Endothelial cell of umbilical vein (primary cell): ENCODE results near the gene CLSTN2. TPM values are rescaled to one million over a fixed set of nuclear protein-coding genes. Genes with fewer than 3 reads are reported as not detected.

Source experiments
- BruUV-seq: library from RNA; stranded (reverse); fragments of 400-500 nt; replicated peaks from 2 replicates; lab custom pipeline; 2021; lab: Mats Ljungman, UMichigan
- CTCF ChIA-PET: fragments of 300-600, 350-600 bp; sonication (Branson Sonifier 250); formaldehyde crosslinking; loops from one replicate; lab custom pipeline; 2021; ENCODE audit warnings: antibody characterized with exemption, inconsistent platforms; lab: Charles Lee
- POLR2A ChIA-PET: fragments of 300-600, 350-600 bp; sonication (Branson Sonifier 250); formaldehyde crosslinking; loops from one replicate; lab custom pipeline; 2021; ENCODE audit warnings: antibody characterized with exemption, inconsistent platforms; lab: Charles Lee
- DNase-seq: peaks from one replicate; pipeline ENCODE4 v3.0.0-alpha.2; 2011; ENCODE audit warnings: low read depth, low spot score
- FAIRE-seq: peaks from 2 replicates; lab custom pipeline; 2011; peaks lifted over from hg19 to GRCh38; lab: Jason Lieb, UNC
- H2AFZ ChIP-seq: 2 replicates; pipeline ENCODE4 v1.6.0; 2012; ENCODE audit warnings: low read depth, low read length, control low read depth, inconsistent platforms
- H3K27ac ChIP-seq: 2 replicates; pipeline ENCODE4 v1.5.1; 2011; ENCODE audit warnings: low read depth, mild to moderate bottlenecking, control low read depth, low read length, moderate library complexity; ENCODE audit not compliant: insufficient read depth
- H3K27me3 ChIP-seq, 2 experiments: 2 replicates each; pipeline versions ENCODE4 v1.6.0 to v1.6.1; 2011; ENCODE audit warnings: low read length in 2 of 2, mixed read lengths in 1 of 2; ENCODE audit not compliant: control insufficient read depth in 2 of 2, insufficient read depth in 2 of 2
- H3K36me3 ChIP-seq, 2 experiments: 2 replicates in 1 of 2; 3 replicates in 1 of 2; pipeline ENCODE4 v1.5.1; 2011; ENCODE audit warnings: low read length in 2 of 2, mild to moderate bottlenecking in 1 of 2, moderate library complexity in 1 of 2; ENCODE audit not compliant: control insufficient read depth in 2 of 2, insufficient read depth in 2 of 2; ENCODE audit errors: extremely low read depth in 1 of 2
- H3K4me1 ChIP-seq: 3 replicates; pipeline ENCODE4 v1.5.1; 2011; ENCODE audit warnings: mild to moderate bottlenecking, low read length; ENCODE audit not compliant: control insufficient read depth, insufficient read depth; ENCODE audit errors: extremely low read depth
- H3K4me2 ChIP-seq: 2 replicates; pipeline ENCODE4 v1.6.1; 2011; ENCODE audit warnings: low read length, control low read depth, mixed read lengths; ENCODE audit not compliant: insufficient read depth
- H3K4me3 ChIP-seq, 3 experiments: fragments of 200-600 bp in 1 of 3; sonication (generic), shearing (Covaris generic) in 1 of 3; replicated peaks in 1 of 3; 2 replicates each; pipeline ENCODE4 v1.5.1; 2011 to 2016; ENCODE audit warnings: control low read depth in 3 of 3, low read length in 3 of 3, mild to moderate bottlenecking in 2 of 3, inconsistent platforms in 1 of 3, low read depth in 1 of 3, moderate library complexity in 1 of 3; ENCODE audit not compliant: insufficient read depth in 1 of 3
- H3K79me2 ChIP-seq: 2 replicates; pipeline ENCODE4 v1.6.0; 2012; ENCODE audit warnings: low read length, inconsistent platforms; ENCODE audit not compliant: control insufficient read depth, insufficient read depth
- H3K9ac ChIP-seq: replicated peaks from 2 replicates; pipeline ENCODE3; 2011; ENCODE audit warnings: low read length, control low read depth; ENCODE audit not compliant: insufficient read depth; ENCODE audit errors: extremely low read depth
- H3K9me1 ChIP-seq: replicated peaks from 3 replicates; pipeline ENCODE4 v1.6.0; 2011; ENCODE audit warnings: mild to moderate bottlenecking, low read length; ENCODE audit not compliant: control insufficient read depth, insufficient read depth; ENCODE audit errors: extremely low read depth
- H3K9me3 ChIP-seq: replicated peaks from 2 replicates; pipeline ENCODE4 v1.5.1; 2012; ENCODE audit warnings: low read length, inconsistent platforms; ENCODE audit not compliant: control insufficient read depth, insufficient read depth
- H4K20me1 ChIP-seq: replicated peaks from 2 replicates; pipeline ENCODE3; 2011; ENCODE audit warnings: mild to moderate bottlenecking, low read length; ENCODE audit not compliant: control insufficient read depth, insufficient read depth; ENCODE audit errors: extremely low read depth
- EZH2 ChIP-seq: IDR thresholded peaks from 2 replicates; pipeline ENCODE4 v1.6.1; 2012; ENCODE audit warnings: borderline replicate concordance, low read depth, mild to moderate bottlenecking, moderate library complexity, low read length, inconsistent platforms; ENCODE audit not compliant: severe bottlenecking
- FOS ChIP-seq: IDR thresholded peaks from 2 replicates; pipeline ENCODE4 v1.6.1; 2011; ENCODE audit warnings: mild to moderate bottlenecking, low read length, moderate library complexity, borderline replicate concordance; ENCODE audit not compliant: insufficient read depth
- GATA2 ChIP-seq: IDR thresholded peaks from 2 replicates; pipeline ENCODE4 v1.7.0; 2011; ENCODE audit warnings: low read depth, mild to moderate bottlenecking, moderate library complexity, mixed read lengths, low read length; ENCODE audit not compliant: insufficient read length, insufficient read depth
- JUN ChIP-seq: IDR thresholded peaks from 2 replicates; pipeline ENCODE4 v1.6.1; 2011; ENCODE audit warnings: borderline replicate concordance, low read depth; ENCODE audit not compliant: insufficient read length, insufficient read depth
- MYC ChIP-seq: IDR thresholded peaks from one replicate; pipeline ENCODE4 v1.6.1; 2011; ENCODE audit warnings: mild to moderate bottlenecking, low read depth, low read length
- POLR2A ChIP-seq: IDR thresholded peaks from 2 replicates; pipeline ENCODE4 v1.6.1; 2012; ENCODE audit warnings: low read depth, mild to moderate bottlenecking, control low read depth, low read length
- POLR2AphosphoS5 ChIP-seq: IDR thresholded peaks from 2 replicates; pipeline ENCODE4 v1.6.1; 2012; ENCODE audit warnings: low read depth, mild to moderate bottlenecking, control low read depth, low read length, moderate library complexity; ENCODE audit not compliant: insufficient read depth
- dilution Hi-C: fragments of 300-500 bp; cut with MboI; formaldehyde crosslinking; loops from one replicate; pipeline ENCODE4 v1.15.0; 2019; ENCODE audit warnings: low sequenced_read_pairs; ENCODE audit not compliant: extremely low pct_ligation_motif_present
- intact Hi-C: fragments of 100-400 bp; cut with micrococcal nuclease; formaldehyde crosslinking; loops from one replicate; pipeline ENCODE4 v1.10.0; 2022
- polyA plus RNA-seq, 4 experiments: library from polyadenylated mRNA; depleted of rRNA in 3 of 4; stranded (reverse) in 3 of 4; unstranded in 1 of 4; fragments of >200 nt; gene quantifications; 2 replicates each; pipeline versions ENCODE4 v1.2.1 to v1.2.3, GENCODE V29; 2011 to 2012; ENCODE audit warnings: missing spikeins in 1 of 4
- total RNA-seq: library from RNA; stranded (reverse); gene quantifications from 2 replicates; pipeline ENCODE4 v1.2.3, GENCODE V29; 2021
- TF ChIP-seq, protein P1 (sequence below), 2 donors: IDR thresholded peaks; 1 replicate in 1 of 2; 2 replicates in 1 of 2; pipeline ENCODE4 v1.5.1; 2011; ENCODE audit warnings: low read length in 2 of 2, mild to moderate bottlenecking in 2 of 2, moderate library complexity in 2 of 2, control low read depth in 1 of 2, inconsistent platforms in 1 of 2, low read depth in 1 of 2; ENCODE audit not compliant: insufficient read depth in 1 of 2; ENCODE audit errors: extremely low read depth in 1 of 2
- TF ChIP-seq, protein P2 (sequence below): IDR thresholded peaks from 2 replicates; pipeline ENCODE4 v1.6.1; 2011; ENCODE audit not compliant: insufficient read depth, insufficient read length

Gene CLSTN2
- total and polyA plus RNA-seq, 2 donors (not counting 3 experiments of a cell fraction or from before 2014, with no cell fraction given): 0.26 to 0.38 TPM

DNA sequence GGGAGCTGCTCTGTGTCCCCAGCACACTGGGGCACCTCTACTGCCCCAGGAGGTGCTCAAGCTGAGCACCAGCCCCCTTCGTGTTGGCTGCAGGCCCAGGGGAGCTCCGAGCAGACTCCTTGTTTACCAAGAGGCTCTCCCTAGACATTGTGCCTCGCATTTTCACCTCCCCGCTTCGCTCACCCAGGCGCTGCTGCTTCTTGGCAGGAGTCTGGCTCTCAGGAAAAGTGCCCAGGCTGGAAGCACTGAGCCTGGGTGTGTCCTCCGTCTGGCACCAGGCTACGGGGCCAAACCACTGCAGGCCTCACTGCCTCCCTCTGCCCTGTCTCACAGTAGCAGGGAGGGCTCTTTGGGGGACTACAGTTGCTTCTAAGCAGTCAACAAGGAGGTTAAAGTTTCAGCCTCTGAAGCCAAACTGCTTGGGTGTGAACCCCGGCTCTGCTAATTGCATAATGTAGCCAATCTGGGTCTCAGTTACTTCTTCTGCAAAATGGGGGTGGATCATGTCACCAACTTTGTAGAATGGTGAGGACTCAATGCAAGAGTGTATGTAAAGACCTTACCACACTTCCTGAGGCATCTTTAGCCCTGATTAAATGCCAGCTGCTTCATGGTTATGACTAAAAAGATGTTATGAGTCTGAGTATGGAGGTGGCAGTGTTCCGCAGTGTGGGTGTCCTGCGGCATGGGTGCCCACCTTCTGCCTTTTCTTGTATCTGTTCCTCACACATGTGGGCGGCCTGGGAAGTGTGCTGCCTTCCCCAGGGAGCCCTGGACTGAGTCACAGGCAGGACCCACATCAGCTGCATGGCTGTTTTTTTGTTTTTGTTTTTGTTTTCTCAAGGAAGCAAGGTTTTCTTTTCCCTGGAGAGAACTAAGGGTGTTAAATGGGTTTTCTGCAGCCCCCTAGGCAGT lies 88.9 kb downstream of the CLSTN2 start:
- FAIRE-seq: no peak
- no TSS peak for BruUV-seq
- TF ChIP-seq JUN (no peak), EZH2 (no peak), POLR2A (no peak), GATA2 (no peak), POLR2AphosphoS5 (no peak), FOS (no peak), MYC (no peak)
- TF ChIP-seq, protein P1, sequence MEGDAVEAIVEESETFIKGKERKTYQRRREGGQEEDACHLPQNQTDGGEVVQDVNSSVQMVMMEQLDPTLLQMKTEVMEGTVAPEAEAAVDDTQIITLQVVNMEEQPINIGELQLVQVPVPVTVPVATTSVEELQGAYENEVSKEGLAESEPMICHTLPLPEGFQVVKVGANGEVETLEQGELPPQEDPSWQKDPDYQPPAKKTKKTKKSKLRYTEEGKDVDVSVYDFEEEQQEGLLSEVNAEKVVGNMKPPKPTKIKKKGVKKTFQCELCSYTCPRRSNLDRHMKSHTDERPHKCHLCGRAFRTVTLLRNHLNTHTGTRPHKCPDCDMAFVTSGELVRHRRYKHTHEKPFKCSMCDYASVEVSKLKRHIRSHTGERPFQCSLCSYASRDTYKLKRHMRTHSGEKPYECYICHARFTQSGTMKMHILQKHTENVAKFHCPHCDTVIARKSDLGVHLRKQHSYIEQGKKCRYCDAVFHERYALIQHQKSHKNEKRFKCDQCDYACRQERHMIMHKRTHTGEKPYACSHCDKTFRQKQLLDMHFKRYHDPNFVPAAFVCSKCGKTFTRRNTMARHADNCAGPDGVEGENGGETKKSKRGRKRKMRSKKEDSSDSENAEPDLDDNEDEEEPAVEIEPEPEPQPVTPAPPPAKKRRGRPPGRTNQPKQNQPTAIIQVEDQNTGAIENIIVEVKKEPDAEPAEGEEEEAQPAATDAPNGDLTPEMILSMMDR (IDR thresholded peaks at IDR 0.05; ENCODE audit: extremely low read depth in 1 of 2, insufficient read depth in 1 of 2, low read depth in 1 of 2, low read length in 2 of 2): no peak
- TF ChIP-seq, protein P2, sequence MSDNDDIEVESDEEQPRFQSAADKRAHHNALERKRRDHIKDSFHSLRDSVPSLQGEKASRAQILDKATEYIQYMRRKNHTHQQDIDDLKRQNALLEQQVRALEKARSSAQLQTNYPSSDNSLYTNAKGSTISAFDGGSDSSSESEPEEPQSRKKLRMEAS: no peak

More for the DNA sequence above, 88.9 kb downstream of the CLSTN2 start:
- H3K4me2 ChIP-seq: no peak overlapping the region
- no peaks in the 10 kb centered on the region for H3K4me1 ChIP-seq
- dilution Hi-C loops (no loop called here), intact Hi-C loops (no loop called here)
- H3K79me2 ChIP-seq: no peaks in the 10 kb centered on the region
- no peaks in the 10 kb centered on the region for H4K20me1 ChIP-seq
- no peaks in the 10 kb centered on the region for H3K9me3 ChIP-seq
- H3K9ac ChIP-seq: no peak overlapping the region
- H3K27ac ChIP-seq: no peak overlapping the region
- POLR2A ChIA-PET: no interaction called here
- no peaks in the 10 kb centered on the region for H3K9me1 ChIP-seq
- no peak overlapping the region for H2AFZ ChIP-seq
- no peak overlapping the region for H3K4me3 ChIP-seq
- no peak for DNase-seq
- no peaks in the 10 kb centered on the region for H3K36me3 ChIP-seq
- no peaks in the 10 kb centered on the region for H3K27me3 ChIP-seq
- CTCF ChIA-PET: no interaction called here
